HG03135 (cell line): ENCODE data around the gene C1orf232.

Experiments used
- ATAC-seq: cut with Tn5 transposase; IDR thresholded peaks from one replicate; pipeline ENCODE4 v1.9.1; 2021; ENCODE audit warnings: mild to moderate bottlenecking, moderate library complexity; ENCODE audit not compliant: unreplicated experiment

C1orf232 gene

DNA sequence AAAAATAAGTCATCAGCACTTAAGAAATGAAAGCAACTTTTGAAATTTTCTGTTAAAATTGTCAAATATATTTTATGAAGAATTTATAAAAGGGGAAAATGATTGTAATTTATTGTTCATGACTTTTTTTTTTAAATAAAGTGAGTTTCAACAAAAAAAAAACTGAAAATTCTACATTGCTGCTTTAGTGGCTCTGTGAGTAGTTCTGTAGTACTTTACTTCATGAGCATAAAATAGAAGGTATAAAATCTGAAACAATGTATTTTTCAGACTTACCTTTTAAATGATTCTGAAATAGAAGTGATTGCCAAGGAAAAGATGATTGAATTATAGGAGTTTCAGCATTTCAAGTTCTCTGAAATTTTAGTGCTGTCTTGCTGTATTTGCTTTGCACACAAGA lies 43.4 kb downstream of the C1orf232 start:
- ATAC-seq, result no peak

GRCh38 chr1:26124418-26125331 lies 44.1 kb downstream of the C1orf232 start:
- ATAC-seq, result no peak

DNA sequence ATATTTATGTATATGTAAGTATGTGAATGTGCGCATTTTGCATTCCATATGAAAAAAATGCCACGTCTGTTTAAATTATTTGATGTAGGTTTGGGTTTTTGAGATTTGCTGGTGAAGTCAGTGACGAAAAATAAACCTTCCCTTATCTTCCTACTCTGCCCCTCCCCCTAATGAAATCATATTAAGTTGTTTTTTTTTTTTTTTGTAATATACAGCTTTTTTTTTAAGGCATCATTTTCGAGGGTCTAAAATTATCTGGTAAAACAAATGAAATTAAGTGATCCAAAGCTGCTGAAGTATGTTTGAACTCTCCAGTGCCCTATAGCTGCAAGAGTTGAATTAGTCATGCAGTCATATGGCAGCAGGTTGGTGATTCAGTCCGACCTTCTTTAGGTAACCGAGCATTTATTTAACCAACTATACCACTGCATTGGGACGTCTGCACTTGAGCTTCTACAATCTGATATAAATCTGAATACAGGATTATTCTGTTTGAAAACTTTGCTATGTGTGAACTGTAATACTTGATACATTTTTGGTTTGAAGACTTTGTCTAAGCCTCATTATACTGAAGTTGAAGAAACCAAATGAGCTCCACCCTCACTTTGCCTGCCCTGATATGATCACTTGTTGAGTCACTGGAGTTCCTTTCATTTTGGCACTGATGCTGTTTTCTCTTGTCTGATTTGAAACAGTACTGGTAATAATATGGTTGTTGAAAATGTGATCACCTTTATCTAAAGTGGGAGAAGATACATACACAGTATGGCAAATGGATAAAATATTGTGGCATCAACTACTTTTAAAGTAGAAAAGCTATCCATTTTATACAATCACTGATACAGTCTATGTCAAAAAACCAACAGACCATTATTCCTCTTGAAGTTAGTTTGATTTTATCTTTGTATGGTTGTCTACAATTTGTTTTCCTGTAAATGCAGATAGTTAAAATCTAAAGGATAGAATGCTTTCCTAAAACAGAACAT lies 45.5 kb downstream of the C1orf232 start:
- ATAC-seq, result no peak

- no peak for ATAC-seq
Observed at GRCh38 chr1:26121854-26122773, 46.6 kb downstream of the C1orf232 start.

DNA sequence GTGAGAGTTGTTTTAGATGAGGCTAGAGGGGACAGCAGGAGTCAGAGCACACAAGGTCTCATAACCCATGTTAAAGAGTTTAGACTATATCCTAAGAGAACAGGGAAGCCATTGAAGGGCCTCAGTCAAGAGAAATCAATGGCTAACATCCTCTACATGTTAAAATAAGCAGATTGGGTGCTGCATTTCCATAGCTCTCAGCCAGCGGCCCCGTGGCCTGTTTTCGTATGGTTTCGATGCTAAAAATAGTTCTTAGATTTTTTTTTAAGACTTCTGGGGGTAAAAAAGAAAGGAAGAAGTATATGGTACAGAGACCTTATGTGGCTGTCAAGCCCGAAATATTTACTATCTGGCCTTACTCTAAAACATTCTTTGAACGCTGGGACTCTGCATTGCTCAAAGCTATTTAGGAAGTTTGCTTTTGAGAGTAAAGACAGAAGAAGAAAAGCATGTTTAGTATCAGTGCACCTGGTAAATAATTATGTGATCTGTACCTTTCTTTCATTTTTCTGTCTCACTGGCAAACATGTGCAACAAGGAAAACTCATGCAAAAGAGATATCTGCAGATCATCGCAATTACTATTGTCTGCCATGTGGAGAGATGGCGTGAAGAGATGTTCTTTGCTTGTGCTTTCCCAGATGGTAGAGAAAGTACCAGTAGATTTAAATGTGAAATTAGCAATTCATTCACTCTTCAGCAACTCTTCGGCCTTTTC lies 48.7 kb downstream of the C1orf232 start:
- ATAC-seq, result no peak

- ATAC-seq, result no peak
Observed at GRCh38 chr1:26114165-26114927, 54.4 kb downstream of the C1orf232 start.
